IPS-15b (cell line): ENCODE data around the gene ARMH1.

Experiments
- H3K27me3 ChIP-seq: one replicate; pipeline ENCODE4 v1.6.1; 2013; ENCODE audit warnings: low read length; ENCODE audit not compliant: control insufficient read depth, insufficient read depth
- H3K36me3 ChIP-seq: one replicate; pipeline ENCODE4 v1.6.1; 2013; ENCODE audit warnings: low read length; ENCODE audit not compliant: control insufficient read depth, insufficient read depth
- H3K4me1 ChIP-seq: one replicate; pipeline ENCODE4 v1.6.1; 2013; ENCODE audit warnings: mild to moderate bottlenecking, low read length; ENCODE audit not compliant: control insufficient read depth, insufficient read depth
- H3K4me3 ChIP-seq: one replicate; pipeline ENCODE4 v1.5.1; 2013; ENCODE audit warnings: low read depth, low read length
- H3K9ac ChIP-seq: one replicate; pipeline ENCODE4 v1.6.1; 2013; ENCODE audit warnings: low read depth, mild to moderate bottlenecking, low read length
- H3K9me3 ChIP-seq: one replicate; pipeline ENCODE4 v1.6.1; 2013; ENCODE audit warnings: mild to moderate bottlenecking, low read length; ENCODE audit not compliant: control insufficient read depth, insufficient read depth

The ARMH1 gene

GRCh38 chr1:44647896-44648295 lies 26.6 kb upstream of the ARMH1 start:
- Histone ChIP-seq H3K9ac (no peak overlapping the region), H3K36me3 (peaks cover 48% of the 10 kb centered on the region)

GRCh38 chr1:44648529-44649250 lies 25.8 kb upstream of the ARMH1 start:
- peaks cover 41% of the 10 kb centered on the region for H3K36me3 ChIP-seq
- no peak overlapping the region for H3K9ac ChIP-seq
- no peaks in the 10 kb centered on the region for H3K9me3 ChIP-seq
- no peaks in the 10 kb centered on the region for H3K27me3 ChIP-seq
- no peaks in the 10 kb centered on the region for H3K4me1 ChIP-seq
- no peak overlapping the region for H3K4me3 ChIP-seq

More at GRCh38 chr1:44647896-44648295, 26.6 kb upstream of the ARMH1 start:
- H3K4me1 ChIP-seq: no peaks in the 10 kb centered on the region
- H3K9me3 ChIP-seq: no peaks in the 10 kb centered on the region
- H3K27me3 ChIP-seq: no peaks in the 10 kb centered on the region
- H3K4me3 ChIP-seq: no peak overlapping the region

GRCh38 chr1:44649788-44650158 lies 24.7 kb upstream of the ARMH1 start:
- H3K9me3 ChIP-seq: no peaks in the 10 kb centered on the region
- no peaks in the 10 kb centered on the region for H3K27me3 ChIP-seq
- peaks cover 37% of the 10 kb centered on the region for H3K36me3 ChIP-seq
- H3K4me3 ChIP-seq: no peak overlapping the region
- no peak overlapping the region for H3K9ac ChIP-seq
- H3K4me1 ChIP-seq: no peaks in the 10 kb centered on the region

- Histone ChIP-seq H3K9ac (no peak overlapping the region), H3K4me1 (no peaks in the 10 kb centered on the region), H3K36me3 (peaks cover 34% of the 10 kb centered on the region), H3K4me3 (no peak overlapping the region), H3K9me3 (no peaks in the 10 kb centered on the region), H3K27me3 (no peaks in the 10 kb centered on the region)
These were observed 24.2 kb upstream of the ARMH1 start for GRCh38 chr1:44650159-44650831.

GRCh38 chr1:44651069-44651468 lies 23.4 kb upstream of the ARMH1 start:
- Histone ChIP-seq H3K27me3 (no peaks in the 10 kb centered on the region), H3K9me3 (no peaks in the 10 kb centered on the region), H3K4me1 (no peaks in the 10 kb centered on the region), H3K9ac (no peak overlapping the region), H3K36me3 (peaks cover 30% of the 10 kb centered on the region), H3K4me3 (no peak overlapping the region)

- no peak overlapping the region for H3K9ac ChIP-seq
These were observed 21.9 kb upstream of the ARMH1 start for GRCh38 chr1:44652445-44653106.

GRCh38 chr1:44653107-44653964 lies 21.2 kb upstream of the ARMH1 start:
- Histone ChIP-seq H3K36me3 (peaks cover 19% of the 10 kb centered on the region), H3K9me3 (no peaks in the 10 kb centered on the region), H3K4me1 (no peaks in the 10 kb centered on the region), H3K9ac (no peak overlapping the region), H3K4me3 (no peak overlapping the region), H3K27me3 (no peaks in the 10 kb centered on the region)

More at GRCh38 chr1:44652445-44653106, 21.9 kb upstream of the ARMH1 start:
- Histone ChIP-seq H3K4me3 (no peak overlapping the region), H3K9me3 (no peaks in the 10 kb centered on the region), H3K27me3 (no peaks in the 10 kb centered on the region), H3K4me1 (no peaks in the 10 kb centered on the region), H3K36me3 (peaks cover 21% of the 10 kb centered on the region)

GRCh38 chr1:44654621-44655187 lies 19.8 kb upstream of the ARMH1 start:
- no peaks in the 10 kb centered on the region for H3K27me3 ChIP-seq
- no peak overlapping the region for H3K4me3 ChIP-seq
- H3K4me1 ChIP-seq: no peaks in the 10 kb centered on the region
- H3K36me3 ChIP-seq: peaks cover 14% of the 10 kb centered on the region
- no peaks in the 10 kb centered on the region for H3K9me3 ChIP-seq
- H3K9ac ChIP-seq: no peak overlapping the region

- H3K4me3 ChIP-seq: no peak overlapping the region
- H3K9me3 ChIP-seq: no peaks in the 10 kb centered on the region
- H3K36me3 ChIP-seq: peaks cover 8% of the 10 kb centered on the region
- no peak overlapping the region for H3K9ac ChIP-seq
- H3K4me1 ChIP-seq: no peaks in the 10 kb centered on the region
- H3K27me3 ChIP-seq: no peaks in the 10 kb centered on the region
These were observed 18.9 kb upstream of the ARMH1 start for GRCh38 chr1:44655609-44656008.

- H3K36me3 ChIP-seq: peaks cover 2% of the 10 kb centered on the region
- H3K4me3 ChIP-seq: no peak overlapping the region
- H3K27me3 ChIP-seq: no peaks in the 10 kb centered on the region
- H3K4me1 ChIP-seq: no peaks in the 10 kb centered on the region
- H3K9ac ChIP-seq: no peak overlapping the region
- no peaks in the 10 kb centered on the region for H3K9me3 ChIP-seq
These were observed 14.9 kb upstream of the ARMH1 start for GRCh38 chr1:44659566-44659965.

- Histone ChIP-seq H3K9me3 (no peaks in the 10 kb centered on the region), H3K9ac (no peak overlapping the region), H3K4me3 (no peak overlapping the region), H3K27me3 (no peaks in the 10 kb centered on the region), H3K4me1 (no peaks in the 10 kb centered on the region), H3K36me3 (no peaks in the 10 kb centered on the region)
These were observed 14.3 kb upstream of the ARMH1 start for GRCh38 chr1:44660176-44660575.
